Ramos (cell line): ENCODE data around the gene NEIL1.
"Not testable (repeated sequence)": the region's sequence is repeated elsewhere in the genome, so short reads cannot be mapped to it uniquely, and the experiment has no call there.

ENCODE experiments used
- in situ Hi-C: fragments of 300-500 bp; cut with MboI; formaldehyde crosslinking; loops from one replicate; pipeline ENCODE4 v1.14.3; 2022; ENCODE audit warnings: low sequenced_read_pairs; ENCODE audit not compliant: unreplicated experiment

Gene NEIL1

GRCh38 chr15:75346796-75347221, at the start of gene NEIL1:
Gene NEIL1, plus strand, starts transcription at chr15:75347039. Its CDS starts 1,867 bp downstream, at chr15:75348906.
- in situ Hi-C loops = loop anchor here (25.0 kb wide), 1 partner anchor 560 kb away; the partner anchor contains the start of gene CSK

GRCh38 chr15:75298541-75299310, 48.1 kb upstream of the NEIL1 start:
- in situ Hi-C loops = not testable (repeated sequence)

- in situ Hi-C loops = not testable (repeated sequence)
Observed at GRCh38 chr15:75299311-75299688, 47.5 kb upstream of the NEIL1 start.

GRCh38 chr15:75300026-75300425, 46.8 kb upstream of the NEIL1 start:
- in situ Hi-C loops = not testable (repeated sequence)

GRCh38 chr15:75302318-75302717, 44.5 kb upstream of the NEIL1 start:
- in situ Hi-C loops = no loop called here

GRCh38 chr15:75302753-75303152, 44.1 kb upstream of the NEIL1 start:
- in situ Hi-C loops = not testable (repeated sequence)

GRCh38 chr15:75306188-75306587, 40.7 kb upstream of the NEIL1 start:
- in situ Hi-C loops = no loop called here

- in situ Hi-C loops = no loop called here
Observed at GRCh38 chr15:75307778-75308390, 39.0 kb upstream of the NEIL1 start.

- in situ Hi-C loops = no loop called here
Observed at GRCh38 chr15:75309711-75310110, 37.1 kb upstream of the NEIL1 start.

GRCh38 chr15:75312548-75312947, 34.3 kb upstream of the NEIL1 start:
- in situ Hi-C loops = not testable (repeated sequence)

GRCh38 chr15:75313116-75313845, 33.6 kb upstream of the NEIL1 start:
- in situ Hi-C loops = no loop called here

- in situ Hi-C loops = no loop called here
Observed at GRCh38 chr15:75314552-75315290, 32.1 kb upstream of the NEIL1 start.

GRCh38 chr15:75319231-75319897, 27.5 kb upstream of the NEIL1 start:
- in situ Hi-C loops = not testable (repeated sequence)

- in situ Hi-C loops = no loop called here
Observed at GRCh38 chr15:75321711-75322110, 25.1 kb upstream of the NEIL1 start.

- in situ Hi-C loops = loop anchor here (25.0 kb wide), 1 partner anchor 539 kb away; the partner anchor contains the start of gene CSK
Observed at GRCh38 chr15:75325922-75326321, 20.9 kb upstream of the NEIL1 start.

- in situ Hi-C loops = loop anchor here (25.0 kb wide), 1 partner anchor 540 kb away; the partner anchor contains the start of gene CSK
Observed at GRCh38 chr15:75327005-75327404, 19.8 kb upstream of the NEIL1 start.

- in situ Hi-C loops = loop anchor here (25.0 kb wide), 1 partner anchor 540 kb away; the partner anchor contains the start of gene CSK
Observed at GRCh38 chr15:75327491-75327890, 19.3 kb upstream of the NEIL1 start.

- in situ Hi-C loops = loop anchor here (25.0 kb wide), 1 partner anchor 541 kb away; the partner anchor contains the start of gene CSK
Observed at GRCh38 chr15:75328493-75329314, 18.1 kb upstream of the NEIL1 start.

GRCh38 chr15:75329571-75329970, 17.3 kb upstream of the NEIL1 start:
- in situ Hi-C loops = loop anchor here (25.0 kb wide), 1 partner anchor 542 kb away; the partner anchor contains the start of gene CSK
